HepG2 (cell line): Measurements from ENCODE around the gene GLIPR1L1. TPM values are rescaled to one million over a fixed set of nuclear protein-coding genes. Genes with fewer than 3 reads are reported as not detected.

Experiments
- KLF6 ChIP-seq: IDR thresholded peaks from 2 replicates; pipeline ENCODE4 v1.8.0; 2016; ENCODE audit warnings: missing biosample characterization, missing genetic modification reagents
- NRL ChIP-seq: sonication (generic); formaldehyde crosslinking; IDR thresholded peaks from 2 replicates; pipeline ENCODE4 v1.5.0; 2020; ENCODE audit warnings: missing genetic modification reagents, mild to moderate bottlenecking, moderate library complexity, borderline replicate concordance
- TAF15 ChIP-seq: fragments of 200-400 bp; formaldehyde crosslinking; IDR thresholded peaks from one replicate; pipeline ENCODE4 v1.6.1; 2018; ENCODE audit warnings: mild to moderate bottlenecking, low read depth, low read length; ENCODE audit not compliant: poor library complexity, severe bottlenecking
- ZNF432 ChIP-seq: sonication (generic); formaldehyde crosslinking; IDR thresholded peaks from 2 replicates; pipeline ENCODE4 v1.5.0; 2020; ENCODE audit warnings: missing genetic modification reagents, mild to moderate bottlenecking, borderline replicate concordance
- ZNF782 ChIP-seq: sonication (generic); formaldehyde crosslinking; IDR thresholded peaks from 2 replicates; pipeline ENCODE4 v1.4.0; 2020; ENCODE audit warnings: missing genetic modification reagents, mild to moderate bottlenecking, borderline replicate concordance
- polyA plus RNA-seq, 8 experiments: library from polyadenylated mRNA; depleted of rRNA in 3 of 8; stranded (reverse) in 7 of 8; unstranded in 1 of 8; fragments of >200 nt; fragmentation: Illumina TruSeq in 4 of 8; extraction: Trizol in 4 of 8; gene quantifications; 2 replicates each; pipeline versions ENCODE4 v1.2.1 to v1.2.3, GENCODE V29; 2011 to 2016; ENCODE audit warnings: low read depth in 4 of 8, missing spikeins in 1 of 8, mixed read lengths in 1 of 8; ENCODE audit not compliant: insufficient read depth in 1 of 8
- total RNA-seq, 5 experiments: library from RNA; depleted of rRNA; stranded (reverse); fragments of >200 nt; fragmentation: Illumina TruSeq; extraction: Trizol; gene quantifications; 2 replicates each; pipeline ENCODE4 v1.2.3, GENCODE V29; 2016; ENCODE audit warnings: low read depth in 1 of 5
- TF ChIP-seq, protein P1 (sequence below): sonication (generic); formaldehyde crosslinking; IDR thresholded peaks from 2 replicates; pipeline ENCODE4 v1.5.1; 2020; ENCODE audit warnings: mild to moderate bottlenecking, missing genetic modification reagents, moderate library complexity
- TF ChIP-seq, protein P2 (sequence below): sonication (generic); formaldehyde crosslinking; conservative IDR thresholded peaks from 2 replicates; pipeline ENCODE4 v1.4.0; 2020; ENCODE audit warnings: missing genetic modification reagents
- TF ChIP-seq, protein P3 (sequence below), 2 experiments: sonication (generic) in 1 of 2; formaldehyde crosslinking in 1 of 2; IDR thresholded peaks; 2 replicates each; pipeline versions ENCODE4 v1.6.1 to v1.9.0; 2014 to 2022; ENCODE audit warnings: antibody characterized with exemption in 1 of 2, borderline replicate concordance in 1 of 2, inconsistent platforms in 1 of 2, low read depth in 1 of 2, missing genetic modification reagents in 1 of 2
- TF ChIP-seq, protein P4 (sequence below): sonication (generic); formaldehyde crosslinking; IDR thresholded peaks from 2 replicates; pipeline ENCODE4 v1.8.1; 2022; ENCODE audit warnings: mild to moderate bottlenecking, missing genetic modification reagents

GLIPR1L1 gene
- total and polyA plus RNA-seq, 2 of the 13 experiments (the other 11 are each of a cell fraction or from before 2014, with no cell fraction given): not detected

DNA sequence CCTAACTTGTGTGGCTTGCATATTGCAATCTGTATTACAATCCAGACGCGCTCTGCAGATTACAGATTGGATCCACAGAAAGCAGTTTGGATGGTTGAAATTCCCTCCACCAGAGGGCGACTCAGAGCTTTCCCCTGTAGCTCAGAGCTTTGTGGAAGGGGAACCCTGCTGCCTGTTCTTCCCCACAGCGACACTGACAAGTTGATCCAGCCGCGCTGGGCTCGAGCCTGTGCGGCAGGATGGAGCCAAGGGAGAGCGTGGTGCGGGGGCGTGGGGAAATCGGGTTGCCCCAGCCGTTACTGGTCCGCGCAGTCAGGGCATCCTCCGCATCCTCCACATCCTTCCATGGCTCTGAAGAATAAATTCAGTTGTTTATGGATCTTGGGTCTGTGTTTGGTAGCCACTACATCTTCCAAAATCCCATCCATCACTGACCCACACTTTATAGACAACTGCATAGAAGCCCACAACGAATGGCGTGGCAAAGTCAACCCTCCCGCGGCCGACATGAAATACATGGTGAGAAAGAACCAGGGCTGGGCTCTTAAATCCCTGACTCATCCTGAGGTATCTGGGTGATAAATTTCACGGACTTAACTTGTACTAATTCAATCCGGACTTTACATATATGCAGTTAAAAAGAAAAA, at the start of gene GLIPR1L1 (continued):
- TF ChIP-seq, protein P1, sequence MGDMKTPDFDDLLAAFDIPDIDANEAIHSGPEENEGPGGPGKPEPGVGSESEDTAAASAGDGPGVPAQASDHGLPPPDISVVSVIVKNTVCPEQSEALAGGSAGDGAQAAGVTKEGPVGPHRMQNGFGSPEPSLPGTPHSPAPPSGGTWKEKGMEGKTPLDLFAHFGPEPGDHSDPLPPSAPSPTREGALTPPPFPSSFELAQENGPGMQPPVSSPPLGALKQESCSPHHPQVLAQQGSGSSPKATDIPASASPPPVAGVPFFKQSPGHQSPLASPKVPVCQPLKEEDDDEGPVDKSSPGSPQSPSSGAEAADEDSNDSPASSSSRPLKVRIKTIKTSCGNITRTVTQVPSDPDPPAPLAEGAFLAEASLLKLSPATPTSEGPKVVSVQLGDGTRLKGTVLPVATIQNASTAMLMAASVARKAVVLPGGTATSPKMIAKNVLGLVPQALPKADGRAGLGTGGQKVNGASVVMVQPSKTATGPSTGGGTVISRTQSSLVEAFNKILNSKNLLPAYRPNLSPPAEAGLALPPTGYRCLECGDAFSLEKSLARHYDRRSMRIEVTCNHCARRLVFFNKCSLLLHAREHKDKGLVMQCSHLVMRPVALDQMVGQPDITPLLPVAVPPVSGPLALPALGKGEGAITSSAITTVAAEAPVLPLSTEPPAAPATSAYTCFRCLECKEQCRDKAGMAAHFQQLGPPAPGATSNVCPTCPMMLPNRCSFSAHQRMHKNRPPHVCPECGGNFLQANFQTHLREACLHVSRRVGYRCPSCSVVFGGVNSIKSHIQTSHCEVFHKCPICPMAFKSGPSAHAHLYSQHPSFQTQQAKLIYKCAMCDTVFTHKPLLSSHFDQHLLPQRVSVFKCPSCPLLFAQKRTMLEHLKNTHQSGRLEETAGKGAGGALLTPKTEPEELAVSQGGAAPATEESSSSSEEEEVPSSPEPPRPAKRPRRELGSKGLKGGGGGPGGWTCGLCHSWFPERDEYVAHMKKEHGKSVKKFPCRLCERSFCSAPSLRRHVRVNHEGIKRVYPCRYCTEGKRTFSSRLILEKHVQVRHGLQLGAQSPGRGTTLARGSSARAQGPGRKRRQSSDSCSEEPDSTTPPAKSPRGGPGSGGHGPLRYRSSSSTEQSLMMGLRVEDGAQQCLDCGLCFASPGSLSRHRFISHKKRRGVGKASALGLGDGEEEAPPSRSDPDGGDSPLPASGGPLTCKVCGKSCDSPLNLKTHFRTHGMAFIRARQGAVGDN: peak; percentile 13; the same call in 1 of the 2 replicates
- TF ChIP-seq KLF6 (CRISPR knock-in tag): no peak
- no peak for TF ChIP-seq NRL
- TF ChIP-seq, protein P2, sequence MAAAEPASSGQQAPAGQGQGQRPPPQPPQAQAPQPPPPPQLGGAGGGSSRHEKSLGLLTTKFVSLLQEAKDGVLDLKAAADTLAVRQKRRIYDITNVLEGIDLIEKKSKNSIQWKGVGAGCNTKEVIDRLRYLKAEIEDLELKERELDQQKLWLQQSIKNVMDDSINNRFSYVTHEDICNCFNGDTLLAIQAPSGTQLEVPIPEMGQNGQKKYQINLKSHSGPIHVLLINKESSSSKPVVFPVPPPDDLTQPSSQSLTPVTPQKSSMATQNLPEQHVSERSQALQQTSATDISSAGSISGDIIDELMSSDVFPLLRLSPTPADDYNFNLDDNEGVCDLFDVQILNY: no peak
- no peak for TF ChIP-seq ZNF432 (CRISPR knock-in tag)
- no peak for TF ChIP-seq ZNF782
- TF ChIP-seq, protein P3, sequence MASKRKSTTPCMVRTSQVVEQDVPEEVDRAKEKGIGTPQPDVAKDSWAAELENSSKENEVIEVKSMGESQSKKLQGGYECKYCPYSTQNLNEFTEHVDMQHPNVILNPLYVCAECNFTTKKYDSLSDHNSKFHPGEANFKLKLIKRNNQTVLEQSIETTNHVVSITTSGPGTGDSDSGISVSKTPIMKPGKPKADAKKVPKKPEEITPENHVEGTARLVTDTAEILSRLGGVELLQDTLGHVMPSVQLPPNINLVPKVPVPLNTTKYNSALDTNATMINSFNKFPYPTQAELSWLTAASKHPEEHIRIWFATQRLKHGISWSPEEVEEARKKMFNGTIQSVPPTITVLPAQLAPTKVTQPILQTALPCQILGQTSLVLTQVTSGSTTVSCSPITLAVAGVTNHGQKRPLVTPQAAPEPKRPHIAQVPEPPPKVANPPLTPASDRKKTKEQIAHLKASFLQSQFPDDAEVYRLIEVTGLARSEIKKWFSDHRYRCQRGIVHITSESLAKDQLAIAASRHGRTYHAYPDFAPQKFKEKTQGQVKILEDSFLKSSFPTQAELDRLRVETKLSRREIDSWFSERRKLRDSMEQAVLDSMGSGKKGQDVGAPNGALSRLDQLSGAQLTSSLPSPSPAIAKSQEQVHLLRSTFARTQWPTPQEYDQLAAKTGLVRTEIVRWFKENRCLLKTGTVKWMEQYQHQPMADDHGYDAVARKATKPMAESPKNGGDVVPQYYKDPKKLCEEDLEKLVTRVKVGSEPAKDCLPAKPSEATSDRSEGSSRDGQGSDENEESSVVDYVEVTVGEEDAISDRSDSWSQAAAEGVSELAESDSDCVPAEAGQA (IDR thresholded peaks at IDR 0.05; ENCODE audit: low read depth): no peak
- TF ChIP-seq, protein P3 (CRISPR knock-in tag; IDR thresholded peaks at IDR 0.05; ENCODE audit: borderline replicate concordance): no peak
- no peak for TF ChIP-seq TAF15
- TF ChIP-seq, protein P4, sequence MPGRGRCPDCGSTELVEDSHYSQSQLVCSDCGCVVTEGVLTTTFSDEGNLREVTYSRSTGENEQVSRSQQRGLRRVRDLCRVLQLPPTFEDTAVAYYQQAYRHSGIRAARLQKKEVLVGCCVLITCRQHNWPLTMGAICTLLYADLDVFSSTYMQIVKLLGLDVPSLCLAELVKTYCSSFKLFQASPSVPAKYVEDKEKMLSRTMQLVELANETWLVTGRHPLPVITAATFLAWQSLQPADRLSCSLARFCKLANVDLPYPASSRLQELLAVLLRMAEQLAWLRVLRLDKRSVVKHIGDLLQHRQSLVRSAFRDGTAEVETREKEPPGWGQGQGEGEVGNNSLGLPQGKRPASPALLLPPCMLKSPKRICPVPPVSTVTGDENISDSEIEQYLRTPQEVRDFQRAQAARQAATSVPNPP (CRISPR knock-in tag): no peak
